H1 (cell line): ENCODE results near the gene JDP2. TPM values are rescaled to one million over a fixed set of nuclear protein-coding genes. Genes with fewer than 3 reads are reported as not detected.

Experiments
- CTCF ChIA-PET: fragments of 300-600 bp; sonication (Branson Sonifier 250); formaldehyde crosslinking; loops from one replicate; lab custom pipeline; 2021; ENCODE audit not compliant: partially characterized antibody; lab: Charles Lee
- POLR2A ChIA-PET: fragments of 300-600 bp; sonication (Branson Sonifier 250); formaldehyde crosslinking; loops from one replicate; lab custom pipeline; 2021; ENCODE audit warnings: inconsistent platforms; ENCODE audit not compliant: partially characterized antibody; lab: Charles Lee
- DNase-seq, 2 experiments: peaks; one replicate each; pipeline versions ENCODE4 v3.0.0 to v3.0.0-alpha.2; 2010 to 2022; ENCODE audit warnings: low spot score in 2 of 2, low read depth in 1 of 2, mixed read lengths in 1 of 2
- FAIRE-seq: peaks from 2 replicates; lab custom pipeline; 2011; peaks lifted over from hg19 to GRCh38; lab: Jason Lieb, UNC
- H2AFZ ChIP-seq: 2 replicates; pipeline ENCODE4 v1.8.1; 2012; ENCODE audit warnings: low read length, inconsistent platforms
- H2AK5ac ChIP-seq: 2 replicates; pipeline ENCODE4 v1.6.1; 2013; ENCODE audit warnings: low read depth, low read length
- H2BK120ac ChIP-seq: replicated peaks from 2 replicates; pipeline ENCODE3; 2013; ENCODE audit warnings: low read depth, low read length, inconsistent platforms
- H2BK12ac ChIP-seq: 2 replicates; pipeline ENCODE4 v1.6.1; 2013; ENCODE audit warnings: low read depth, low read length
- H2BK15ac ChIP-seq: 2 replicates; pipeline ENCODE4 v1.6.1; 2013; ENCODE audit warnings: low read length
- H2BK20ac ChIP-seq: 2 replicates; pipeline ENCODE4 v1.6.1; 2013; ENCODE audit warnings: low read length
- H2BK5ac ChIP-seq: 2 replicates; pipeline ENCODE4 v1.6.1; 2013; ENCODE audit warnings: low read depth, low read length
- H3K14ac ChIP-seq: 2 replicates; pipeline ENCODE4 v1.6.1; 2013; ENCODE audit warnings: inconsistent platforms; ENCODE audit not compliant: insufficient read length
- H3K18ac ChIP-seq: 2 replicates; pipeline ENCODE4 v1.6.1; 2013; ENCODE audit warnings: low read length; ENCODE audit errors: extremely low read depth
- H3K23ac ChIP-seq: 2 replicates; pipeline ENCODE4 v1.6.1; 2013; ENCODE audit warnings: inconsistent platforms; ENCODE audit not compliant: insufficient read length
- H3K23me2 ChIP-seq: 2 replicates; pipeline ENCODE4 v1.6.1; 2013; ENCODE audit warnings: low read depth, low read length
- H3K27ac ChIP-seq: 2 replicates; pipeline ENCODE4 v1.6.1; 2011; ENCODE audit warnings: low read depth, low read length, inconsistent platforms
- H3K27me3 ChIP-seq, 4 experiments: replicated peaks in 1 of 4; 1 replicate in 1 of 4; 2 replicates in 3 of 4; pipeline versions ENCODE4 v1.6.1 to v1.8.1; 2011 to 2013; ENCODE audit warnings: low read length in 3 of 4, mild to moderate bottlenecking in 3 of 4, inconsistent platforms in 2 of 4, mixed read lengths in 2 of 4, moderate library complexity in 1 of 4; ENCODE audit not compliant: control insufficient read depth in 3 of 4, insufficient read depth in 3 of 4; ENCODE audit errors: extremely low read depth in 1 of 4
- H3K36me3 ChIP-seq, 4 experiments: 2 replicates each; pipeline versions ENCODE4 v1.6.1 to v1.8.1; 2011 to 2013; ENCODE audit warnings: mild to moderate bottlenecking in 4 of 4, low read length in 3 of 4, moderate library complexity in 2 of 4, control low read depth in 1 of 4, inconsistent platforms in 1 of 4; ENCODE audit not compliant: insufficient read depth in 4 of 4, control insufficient read depth in 2 of 4
- H3K4ac ChIP-seq: replicated peaks from 2 replicates; pipeline ENCODE3; 2013; ENCODE audit warnings: low read length, low read depth, mixed read lengths, inconsistent platforms; ENCODE audit not compliant: insufficient read length
- H3K4me1 ChIP-seq, 4 experiments: replicated peaks in 1 of 4; 1 replicate in 1 of 4; 2 replicates in 3 of 4; pipeline versions ENCODE4 v1.6.1 to v1.8.1; 2011 to 2013; ENCODE audit warnings: low read length in 3 of 4, inconsistent platforms in 2 of 4, mixed read lengths in 1 of 4; ENCODE audit not compliant: insufficient read depth in 4 of 4, control insufficient read depth in 3 of 4
- H3K4me2 ChIP-seq, 2 experiments: 2 replicates each; pipeline versions ENCODE4 v1.6.1 to v1.8.1; 2011 to 2013; ENCODE audit warnings: low read depth in 2 of 2, low read length in 2 of 2, control low read depth in 1 of 2, inconsistent platforms in 1 of 2, mild to moderate bottlenecking in 1 of 2; ENCODE audit not compliant: insufficient read depth in 1 of 2
- H3K4me3 ChIP-seq, 4 experiments: fragments of 200-600, 300-600 bp in 1 of 4; sonication (generic), shearing (Covaris generic), sonication (Bioruptor Twin) in 1 of 4; 2 replicates each; pipeline versions ENCODE4 v1.5.1 to v1.8.1; 2011 to 2016; ENCODE audit warnings: low read length in 4 of 4, low read depth in 3 of 4, control low read depth in 2 of 4, inconsistent platforms in 2 of 4, mild to moderate bottlenecking in 2 of 4, mixed read lengths in 1 of 4, moderate library complexity in 1 of 4; ENCODE audit not compliant: insufficient read depth in 2 of 4; ENCODE audit errors: extremely low read depth in 1 of 4
- H3K56ac ChIP-seq: replicated peaks from 2 replicates; pipeline ENCODE3; 2013; ENCODE audit warnings: low read depth, mild to moderate bottlenecking, mixed read lengths, low read length, inconsistent platforms; ENCODE audit not compliant: insufficient read length
- H3K79me1 ChIP-seq: 2 replicates; pipeline ENCODE4 v1.6.1; 2013; ENCODE audit warnings: low read depth, low read length, control low read depth
- H3K79me2 ChIP-seq, 2 experiments: 2 replicates each; pipeline versions ENCODE4 v1.6.1 to v1.8.1; 2012 to 2013; ENCODE audit warnings: low read length in 2 of 2, mild to moderate bottlenecking in 2 of 2, inconsistent platforms in 1 of 2; ENCODE audit not compliant: insufficient read depth in 2 of 2, control insufficient read depth in 1 of 2
- H3K9ac ChIP-seq, 4 experiments: replicated peaks in 1 of 4; 1 replicate in 1 of 4; 2 replicates in 3 of 4; pipeline versions ENCODE4 v1.6.1 to v1.8.1; 2011 to 2013; ENCODE audit warnings: low read depth in 3 of 4, low read length in 3 of 4, control low read depth in 2 of 4, mild to moderate bottlenecking in 2 of 4, moderate library complexity in 2 of 4, inconsistent platforms in 1 of 4; ENCODE audit errors: extremely low read depth in 1 of 4
- H3K9me3 ChIP-seq, 2 experiments: 2 replicates each; pipeline versions ENCODE4 v1.6.1 to v1.8.1; 2012 to 2013; ENCODE audit warnings: mild to moderate bottlenecking in 2 of 2, moderate library complexity in 2 of 2, control low read depth in 1 of 2, inconsistent platforms in 1 of 2, low read depth in 1 of 2, low read length in 1 of 2, mixed read lengths in 1 of 2; ENCODE audit not compliant: insufficient read depth in 2 of 2
- H4K20me1 ChIP-seq, 2 experiments: replicated peaks in 1 of 2; 2 replicates each; pipeline versions ENCODE3 to v1.8.1; 2011 to 2013; ENCODE audit warnings: inconsistent platforms in 2 of 2, low read length in 2 of 2, mild to moderate bottlenecking in 1 of 2; ENCODE audit not compliant: insufficient read depth in 2 of 2, control insufficient read depth in 1 of 2
- H4K5ac ChIP-seq: 2 replicates; pipeline ENCODE4 v1.6.1; 2013; ENCODE audit warnings: low read length, low read depth, mixed read lengths, inconsistent platforms; ENCODE audit not compliant: insufficient read length
- H4K8ac ChIP-seq: 2 replicates; pipeline ENCODE4 v1.8.0; 2013; ENCODE audit warnings: mild to moderate bottlenecking, moderate library complexity, low read length, inconsistent platforms; ENCODE audit not compliant: insufficient read depth; ENCODE audit errors: extremely low read depth
- H4K91ac ChIP-seq: replicated peaks from 2 replicates; pipeline ENCODE3; 2013; ENCODE audit warnings: low read length, mixed read lengths, inconsistent platforms; ENCODE audit not compliant: insufficient read length
- CBX5 ChIP-seq: fragments of 300-800, 300-1000 bp; sonication (generic); IDR thresholded peaks from 2 replicates; pipeline ENCODE4 v1.7.1; 2016; ENCODE audit warnings: antibody characterized with exemption, low read length, low read depth
- CTBP2 ChIP-seq: IDR thresholded peaks from 2 replicates; pipeline ENCODE4 v1.7.0; 2011; ENCODE audit warnings: borderline replicate concordance, mild to moderate bottlenecking, moderate library complexity, mixed read lengths, low read length; ENCODE audit not compliant: insufficient read depth, insufficient read length
- EP300 ChIP-seq, 2 experiments: IDR thresholded peaks; 1 replicate in 1 of 2; 2 replicates in 1 of 2; pipeline ENCODE4 v1.6.1; 2011 to 2012; ENCODE audit warnings: low read depth in 2 of 2, low read length in 2 of 2, mild to moderate bottlenecking in 2 of 2, borderline replicate concordance in 1 of 2, inconsistent platforms in 1 of 2, moderate library complexity in 1 of 2
- EZH2 ChIP-seq: fragments of 200-600 bp; sonication (generic); IDR thresholded peaks from 2 replicates; pipeline ENCODE4 v1.7.1; 2012; ENCODE audit warnings: low read depth, mild to moderate bottlenecking, moderate library complexity, low read length, inconsistent platforms; ENCODE audit not compliant: severe bottlenecking
- GABPA ChIP-seq: IDR thresholded peaks from 2 replicates; pipeline ENCODE4 v1.6.1; 2011; ENCODE audit warnings: mild to moderate bottlenecking, low read length, moderate library complexity, borderline replicate concordance; ENCODE audit not compliant: insufficient read depth
- HDAC6 ChIP-seq: IDR thresholded peaks from one replicate; pipeline ENCODE4 v1.7.1; 2012; ENCODE audit warnings: low read depth, mild to moderate bottlenecking, inconsistent platforms, low read length, moderate library complexity
- JUND ChIP-seq: IDR thresholded peaks from 2 replicates; pipeline ENCODE4 v1.6.1; 2011; ENCODE audit warnings: mild to moderate bottlenecking, improper control_type of control experiment, low read length
- KDM1A ChIP-seq: fragments of 200-600, 300-600 bp; sonication (generic); IDR thresholded peaks from 2 replicates; pipeline ENCODE4 v1.7.1; 2016; ENCODE audit warnings: mild to moderate bottlenecking, low read length, borderline replicate concordance
- PHF8 ChIP-seq: fragments of 200-600 bp; sonication (generic); conservative IDR thresholded peaks from 2 replicates; pipeline ENCODE4 v1.7.1; 2012; ENCODE audit warnings: low read depth, mild to moderate bottlenecking, inconsistent platforms, low read length, moderate library complexity
- POLR2A ChIP-seq, 2 experiments: IDR thresholded peaks; 1 replicate in 1 of 2; 2 replicates in 1 of 2; pipeline ENCODE4 v1.6.1; 2011; ENCODE audit warnings: low read depth in 2 of 2, low read length in 2 of 2, mild to moderate bottlenecking in 2 of 2; ENCODE audit errors: control extremely low read depth in 1 of 2
- RBBP5 ChIP-seq: IDR thresholded peaks from 2 replicates; pipeline ENCODE4 v1.7.1; 2012; ENCODE audit warnings: low read depth, mild to moderate bottlenecking, inconsistent platforms, low read length, moderate library complexity, borderline replicate concordance
- SIX5 ChIP-seq: IDR thresholded peaks from 2 replicates; pipeline ENCODE4 v1.6.1; 2011; ENCODE audit warnings: mild to moderate bottlenecking, low read depth, low read length
- SP1 ChIP-seq: IDR thresholded peaks from 2 replicates; pipeline ENCODE4 v1.6.1; 2011; ENCODE audit warnings: low read depth, low read length
- SUZ12 ChIP-seq: fragments of 200-600 bp; sonication (generic); IDR thresholded peaks from 2 replicates; pipeline ENCODE4 v1.6.1; 2012; ENCODE audit warnings: mild to moderate bottlenecking, inconsistent platforms, low read length, moderate library complexity, mixed read lengths
- WGBS, 2 experiments: shearing (Covaris generic) in 1 of 2; methylation state at CpG; one replicate each; pipeline versions ENCODE4 v1.1.6 to v1.1.7; 2013 to 2015; ENCODE audit warnings: low lambda C conversion rate in 2 of 2, mixed read lengths in 2 of 2, inconsistent platforms in 1 of 2, low coverage in 1 of 2, missing lambda C conversion rate in 1 of 2; ENCODE audit not compliant: insufficient replicate concordance in 2 of 2, insufficient coverage in 1 of 2, insufficient read length in 1 of 2; ENCODE audit errors: extremely low coverage in 1 of 2, missing lambda C conversion rate in 1 of 2; 5-methylcytosine and 5-hydroxymethylcytosine counted together
- polyA plus RNA-seq, 7 experiments: library from polyadenylated mRNA; depleted of rRNA in 3 of 7; stranded (reverse) in 5 of 7; unstranded in 2 of 7; fragments of >200 nt in 5 of 7; fragments of 200-250 nt in 2 of 7; gene quantifications; 1 replicate in 5 of 7; 2 replicates in 1 of 7; 4 replicates in 1 of 7; pipeline versions ENCODE4 v1.2.1 to v1.2.3, GENCODE V29; 2011 to 2013; ENCODE audit warnings: missing spikeins in 2 of 7, mixed read lengths in 2 of 7
- total RNA-seq: library from RNA; stranded (reverse); fragmentation: NEBNext Ultra II Directional; extraction: Animal tissue kit (Norgen Biotek cat#: 25700); gene quantifications from 2 replicates; pipeline ENCODE4 v1.2.1, GENCODE V29; 2021

Gene JDP2
- total and polyA plus RNA-seq, 2 of the 8 experiments (the other 6 are each of a cell fraction or from before 2014, with no cell fraction given): 8.9 to 27.2 TPM

GRCh38 chr14:75406856-75407255 is 21.0 kb upstream of the JDP2 start:
- Histone ChIP-seq H2BK5ac (no peak overlapping the region), H3K9ac (no peak overlapping the region), H3K14ac (no peak overlapping the region), H3K56ac (no peak overlapping the region), H3K4ac (no peak overlapping the region), H4K20me1 (no peaks in the 10 kb centered on the region), H4K8ac (no peak overlapping the region), H3K79me1 (no peaks in the 10 kb centered on the region), H3K23me2 (no peaks in the 10 kb centered on the region), H4K5ac (no peak overlapping the region), H3K36me3 (no peaks in the 10 kb centered on the region), H3K4me2 (no peak overlapping the region), H3K9me3 (no peaks in the 10 kb centered on the region), H3K79me2 (no peaks in the 10 kb centered on the region), H2BK12ac (no peak overlapping the region), H3K27me3 (peaks cover 0 to 2% (median 0%) of the 10 kb centered on the region in 4 experiments; a peak in 1 of 7 replicates), H3K27ac (no peak overlapping the region), H4K91ac (no peak overlapping the region), H2AK5ac (no peak overlapping the region), H2AFZ (no peak overlapping the region), H2BK20ac (no peak overlapping the region), H2BK15ac (no peak overlapping the region), H3K23ac (no peak overlapping the region), H3K4me1 (peaks cover 0 to 18% (median 10%) of the 10 kb centered on the region in 4 experiments; a peak in 6 of 7 replicates), H3K18ac (no peak overlapping the region), H3K4me3 (no peak overlapping the region), H2BK120ac (no peak overlapping the region)
- ChIA-PET CTCF (interaction anchor here (0.9 kb wide), 1 partner anchor 81 kb away, joined by 4 read pairs; no protein-coding TSS in a partner anchor), POLR2A (interaction anchor here (1.0 kb wide), 1 partner anchor 98 kb away, joined by 3 read pairs; no protein-coding TSS in a partner anchor)
- no peak for DNase-seq
- no peak for FAIRE-seq
- 86% methylated on average over 3 of the region's 3 CpGs; no CpG with 5 or more reads in 1 of the 2 experiments for WGBS, 2 experiments
- TF ChIP-seq EZH2 (no peak), RBBP5 (no peak), PHF8 (no peak), JUND (no peak), CBX5 (no peak), SP1 (no peak), CTBP2 (no peak), EP300 (IDR thresholded peaks at IDR 0.05; ENCODE audit: borderline replicate concordance in 1 of 2, low read depth in 2 of 2, low read length in 2 of 2) (no peak), GABPA (no peak), HDAC6 (no peak), POLR2A (IDR thresholded peaks at IDR 0.05; ENCODE audit: control extremely low read depth in 1 of 2, low read depth in 2 of 2, low read length in 2 of 2) (no peak), SIX5 (no peak), SUZ12 (no peak), KDM1A (no peak)
